H1 (cell line): Measurements from ENCODE around the gene FAAH. TPM values are rescaled to one million over a fixed set of nuclear protein-coding genes. Genes with fewer than 3 reads are reported as not detected.

ENCODE experiments used
- CTCF ChIA-PET: fragments of 300-600 bp; sonication (Branson Sonifier 250); formaldehyde crosslinking; loops from one replicate; lab custom pipeline; 2021; ENCODE audit not compliant: partially characterized antibody; lab: Charles Lee
- POLR2A ChIA-PET: fragments of 300-600 bp; sonication (Branson Sonifier 250); formaldehyde crosslinking; loops from one replicate; lab custom pipeline; 2021; ENCODE audit warnings: inconsistent platforms; ENCODE audit not compliant: partially characterized antibody; lab: Charles Lee
- DNase-seq, 2 experiments: peaks; one replicate each; pipeline versions ENCODE4 v3.0.0 to v3.0.0-alpha.2; 2010 to 2022; ENCODE audit warnings: low spot score in 2 of 2, low read depth in 1 of 2, mixed read lengths in 1 of 2
- FAIRE-seq: peaks from 2 replicates; lab custom pipeline; 2011; peaks lifted over from hg19 to GRCh38; lab: Jason Lieb, UNC
- H2AFZ ChIP-seq: 2 replicates; pipeline ENCODE4 v1.8.1; 2012; ENCODE audit warnings: low read length, inconsistent platforms
- H2AK5ac ChIP-seq: 2 replicates; pipeline ENCODE4 v1.6.1; 2013; ENCODE audit warnings: low read depth, low read length
- H2BK120ac ChIP-seq: replicated peaks from 2 replicates; pipeline ENCODE3; 2013; ENCODE audit warnings: low read depth, low read length, inconsistent platforms
- H2BK12ac ChIP-seq: 2 replicates; pipeline ENCODE4 v1.6.1; 2013; ENCODE audit warnings: low read depth, low read length
- H2BK15ac ChIP-seq: 2 replicates; pipeline ENCODE4 v1.6.1; 2013; ENCODE audit warnings: low read length
- H2BK20ac ChIP-seq: 2 replicates; pipeline ENCODE4 v1.6.1; 2013; ENCODE audit warnings: low read length
- H2BK5ac ChIP-seq: 2 replicates; pipeline ENCODE4 v1.6.1; 2013; ENCODE audit warnings: low read depth, low read length
- H3K14ac ChIP-seq: 2 replicates; pipeline ENCODE4 v1.6.1; 2013; ENCODE audit warnings: inconsistent platforms; ENCODE audit not compliant: insufficient read length
- H3K18ac ChIP-seq: 2 replicates; pipeline ENCODE4 v1.6.1; 2013; ENCODE audit warnings: low read length; ENCODE audit errors: extremely low read depth
- H3K23ac ChIP-seq: 2 replicates; pipeline ENCODE4 v1.6.1; 2013; ENCODE audit warnings: inconsistent platforms; ENCODE audit not compliant: insufficient read length
- H3K23me2 ChIP-seq: 2 replicates; pipeline ENCODE4 v1.6.1; 2013; ENCODE audit warnings: low read depth, low read length
- H3K27ac ChIP-seq: 2 replicates; pipeline ENCODE4 v1.6.1; 2011; ENCODE audit warnings: low read depth, low read length, inconsistent platforms
- H3K27me3 ChIP-seq, 4 experiments: replicated peaks in 1 of 4; 1 replicate in 1 of 4; 2 replicates in 3 of 4; pipeline versions ENCODE4 v1.6.1 to v1.8.1; 2011 to 2013; ENCODE audit warnings: low read length in 3 of 4, mild to moderate bottlenecking in 3 of 4, inconsistent platforms in 2 of 4, mixed read lengths in 2 of 4, moderate library complexity in 1 of 4; ENCODE audit not compliant: control insufficient read depth in 3 of 4, insufficient read depth in 3 of 4; ENCODE audit errors: extremely low read depth in 1 of 4
- H3K36me3 ChIP-seq, 4 experiments: 2 replicates each; pipeline versions ENCODE4 v1.6.1 to v1.8.1; 2011 to 2013; ENCODE audit warnings: mild to moderate bottlenecking in 4 of 4, low read length in 3 of 4, moderate library complexity in 2 of 4, control low read depth in 1 of 4, inconsistent platforms in 1 of 4; ENCODE audit not compliant: insufficient read depth in 4 of 4, control insufficient read depth in 2 of 4
- H3K4ac ChIP-seq: replicated peaks from 2 replicates; pipeline ENCODE3; 2013; ENCODE audit warnings: low read length, low read depth, mixed read lengths, inconsistent platforms; ENCODE audit not compliant: insufficient read length
- H3K4me1 ChIP-seq, 4 experiments: replicated peaks in 1 of 4; 1 replicate in 1 of 4; 2 replicates in 3 of 4; pipeline versions ENCODE4 v1.6.1 to v1.8.1; 2011 to 2013; ENCODE audit warnings: low read length in 3 of 4, inconsistent platforms in 2 of 4, mixed read lengths in 1 of 4; ENCODE audit not compliant: insufficient read depth in 4 of 4, control insufficient read depth in 3 of 4
- H3K4me2 ChIP-seq, 2 experiments: 2 replicates each; pipeline versions ENCODE4 v1.6.1 to v1.8.1; 2011 to 2013; ENCODE audit warnings: low read depth in 2 of 2, low read length in 2 of 2, control low read depth in 1 of 2, inconsistent platforms in 1 of 2, mild to moderate bottlenecking in 1 of 2; ENCODE audit not compliant: insufficient read depth in 1 of 2
- H3K4me3 ChIP-seq, 4 experiments: fragments of 200-600, 300-600 bp in 1 of 4; sonication (generic), shearing (Covaris generic), sonication (Bioruptor Twin) in 1 of 4; 2 replicates each; pipeline versions ENCODE4 v1.5.1 to v1.8.1; 2011 to 2016; ENCODE audit warnings: low read length in 4 of 4, low read depth in 3 of 4, control low read depth in 2 of 4, inconsistent platforms in 2 of 4, mild to moderate bottlenecking in 2 of 4, mixed read lengths in 1 of 4, moderate library complexity in 1 of 4; ENCODE audit not compliant: insufficient read depth in 2 of 4; ENCODE audit errors: extremely low read depth in 1 of 4
- H3K56ac ChIP-seq: replicated peaks from 2 replicates; pipeline ENCODE3; 2013; ENCODE audit warnings: low read depth, mild to moderate bottlenecking, mixed read lengths, low read length, inconsistent platforms; ENCODE audit not compliant: insufficient read length
- H3K79me1 ChIP-seq: 2 replicates; pipeline ENCODE4 v1.6.1; 2013; ENCODE audit warnings: low read depth, low read length, control low read depth
- H3K79me2 ChIP-seq, 2 experiments: 2 replicates each; pipeline versions ENCODE4 v1.6.1 to v1.8.1; 2012 to 2013; ENCODE audit warnings: low read length in 2 of 2, mild to moderate bottlenecking in 2 of 2, inconsistent platforms in 1 of 2; ENCODE audit not compliant: insufficient read depth in 2 of 2, control insufficient read depth in 1 of 2
- H3K9ac ChIP-seq, 4 experiments: replicated peaks in 1 of 4; 1 replicate in 1 of 4; 2 replicates in 3 of 4; pipeline versions ENCODE4 v1.6.1 to v1.8.1; 2011 to 2013; ENCODE audit warnings: low read depth in 3 of 4, low read length in 3 of 4, control low read depth in 2 of 4, mild to moderate bottlenecking in 2 of 4, moderate library complexity in 2 of 4, inconsistent platforms in 1 of 4; ENCODE audit errors: extremely low read depth in 1 of 4
- H3K9me3 ChIP-seq, 2 experiments: 2 replicates each; pipeline versions ENCODE4 v1.6.1 to v1.8.1; 2012 to 2013; ENCODE audit warnings: mild to moderate bottlenecking in 2 of 2, moderate library complexity in 2 of 2, control low read depth in 1 of 2, inconsistent platforms in 1 of 2, low read depth in 1 of 2, low read length in 1 of 2, mixed read lengths in 1 of 2; ENCODE audit not compliant: insufficient read depth in 2 of 2
- H4K20me1 ChIP-seq, 2 experiments: replicated peaks in 1 of 2; 2 replicates each; pipeline versions ENCODE3 to v1.8.1; 2011 to 2013; ENCODE audit warnings: inconsistent platforms in 2 of 2, low read length in 2 of 2, mild to moderate bottlenecking in 1 of 2; ENCODE audit not compliant: insufficient read depth in 2 of 2, control insufficient read depth in 1 of 2
- H4K5ac ChIP-seq: 2 replicates; pipeline ENCODE4 v1.6.1; 2013; ENCODE audit warnings: low read length, low read depth, mixed read lengths, inconsistent platforms; ENCODE audit not compliant: insufficient read length
- H4K8ac ChIP-seq: 2 replicates; pipeline ENCODE4 v1.8.0; 2013; ENCODE audit warnings: mild to moderate bottlenecking, moderate library complexity, low read length, inconsistent platforms; ENCODE audit not compliant: insufficient read depth; ENCODE audit errors: extremely low read depth
- H4K91ac ChIP-seq: replicated peaks from 2 replicates; pipeline ENCODE3; 2013; ENCODE audit warnings: low read length, mixed read lengths, inconsistent platforms; ENCODE audit not compliant: insufficient read length
- E2F6 ChIP-seq: IDR thresholded peaks from 2 replicates; pipeline ENCODE4 v1.6.1; 2012; ENCODE audit warnings: inconsistent platforms
- NRF1 ChIP-seq: IDR thresholded peaks from 2 replicates; pipeline ENCODE4 v1.6.1; 2011; ENCODE audit warnings: mild to moderate bottlenecking, low read depth, low read length, improper control_type of control experiment
- PHF8 ChIP-seq: fragments of 200-600 bp; sonication (generic); conservative IDR thresholded peaks from 2 replicates; pipeline ENCODE4 v1.7.1; 2012; ENCODE audit warnings: low read depth, mild to moderate bottlenecking, inconsistent platforms, low read length, moderate library complexity
- POU5F1 ChIP-seq: IDR thresholded peaks from 2 replicates; pipeline ENCODE4 v1.6.1; 2011; ENCODE audit warnings: low read depth, mild to moderate bottlenecking, low read length, moderate library complexity
- RBBP5 ChIP-seq: IDR thresholded peaks from 2 replicates; pipeline ENCODE4 v1.7.1; 2012; ENCODE audit warnings: low read depth, mild to moderate bottlenecking, inconsistent platforms, low read length, moderate library complexity, borderline replicate concordance
- SAP30 ChIP-seq: fragments of 300-600 bp; sonication (generic); IDR thresholded peaks from 2 replicates; pipeline ENCODE4 v1.7.1; 2012; ENCODE audit warnings: low read length, moderate library complexity, mild to moderate bottlenecking, inconsistent platforms; ENCODE audit not compliant: insufficient read depth, insufficient replicate concordance
- SP1 ChIP-seq: IDR thresholded peaks from 2 replicates; pipeline ENCODE4 v1.6.1; 2011; ENCODE audit warnings: low read depth, low read length
- SP2 ChIP-seq: IDR thresholded peaks from 2 replicates; pipeline ENCODE4 v1.6.1; 2012; ENCODE audit warnings: mild to moderate bottlenecking, low read length, inconsistent platforms
- TAF7 ChIP-seq: optimal IDR thresholded peaks from 2 replicates; pipeline ENCODE3; 2011; ENCODE audit warnings: low read depth, mild to moderate bottlenecking, inconsistent platforms, low read length, moderate library complexity, borderline replicate concordance
- TEAD4 ChIP-seq: IDR thresholded peaks from 2 replicates; pipeline ENCODE4 v1.6.1; 2012; ENCODE audit warnings: low read depth, low read length, inconsistent platforms, mixed read lengths
- USF2 ChIP-seq: IDR thresholded peaks from 2 replicates; pipeline ENCODE4 v1.6.1; 2011; ENCODE audit warnings: low read length, improper control_type of control experiment
- ZNF274 ChIP-seq: IDR thresholded peaks from 2 replicates; pipeline ENCODE4 v1.7.0; 2012; ENCODE audit warnings: low read length, borderline replicate concordance; ENCODE audit errors: extremely low read depth
- WGBS, 2 experiments: shearing (Covaris generic) in 1 of 2; methylation state at CpG; one replicate each; pipeline versions ENCODE4 v1.1.6 to v1.1.7; 2013 to 2015; ENCODE audit warnings: low lambda C conversion rate in 2 of 2, mixed read lengths in 2 of 2, inconsistent platforms in 1 of 2, low coverage in 1 of 2, missing lambda C conversion rate in 1 of 2; ENCODE audit not compliant: insufficient replicate concordance in 2 of 2, insufficient coverage in 1 of 2, insufficient read length in 1 of 2; ENCODE audit errors: extremely low coverage in 1 of 2, missing lambda C conversion rate in 1 of 2; 5-methylcytosine and 5-hydroxymethylcytosine counted together
- polyA plus RNA-seq, 7 experiments: library from polyadenylated mRNA; depleted of rRNA in 3 of 7; stranded (reverse) in 5 of 7; unstranded in 2 of 7; fragments of >200 nt in 5 of 7; fragments of 200-250 nt in 2 of 7; gene quantifications; 1 replicate in 5 of 7; 2 replicates in 1 of 7; 4 replicates in 1 of 7; pipeline versions ENCODE4 v1.2.1 to v1.2.3, GENCODE V29; 2011 to 2013; ENCODE audit warnings: missing spikeins in 2 of 7, mixed read lengths in 2 of 7
- total RNA-seq: library from RNA; stranded (reverse); fragmentation: NEBNext Ultra II Directional; extraction: Animal tissue kit (Norgen Biotek cat#: 25700); gene quantifications from 2 replicates; pipeline ENCODE4 v1.2.1, GENCODE V29; 2021

Gene FAAH
- total and polyA plus RNA-seq, 2 of the 8 experiments (the other 6 are each of a cell fraction or from before 2014, with no cell fraction given): 41.2 to 47.3 TPM

- Histone ChIP-seq H3K23me2 (no peaks in the 10 kb centered on the region), H2BK20ac (no peak overlapping the region), H4K91ac (no peak overlapping the region), H3K27me3 (peaks cover under 1 to 46% (median 22%) of the 10 kb centered on the region in 4 experiments), H3K79me2 (no peaks in the 10 kb centered on the region), H3K23ac (no peak overlapping the region), H3K27ac (no peak overlapping the region), H2AK5ac (no peak overlapping the region), H3K14ac (no peak overlapping the region), H3K79me1 (no peaks in the 10 kb centered on the region), H2BK12ac (peak overlapping the region; percentile 27; the same call in 1 of the 2 replicates), H3K4ac (no peak overlapping the region), H4K20me1 (peaks cover 0 to 4% of the 10 kb centered on the region in 2 experiments), H3K4me2 (no peak overlapping the region), H4K5ac (no peak overlapping the region), H3K9ac (no peak overlapping the region), H3K36me3 (no peaks in the 10 kb centered on the region), H3K9me3 (no peaks in the 10 kb centered on the region), H3K4me3 (no peak overlapping the region), H2BK5ac (no peak overlapping the region), H2BK120ac (no peak overlapping the region), H4K8ac (no peak overlapping the region), H2AFZ (no peak overlapping the region), H3K4me1 (peaks cover 0 to 8% (median 5%) of the 10 kb centered on the region in 4 experiments; a peak in 4 of 7 replicates), H3K56ac (no peak overlapping the region), H3K18ac (no peak overlapping the region; the same call in 1 of the 2 replicates), H2BK15ac (no peak overlapping the region)
- ChIA-PET POLR2A (interaction anchor here (0.9 to 1.7 kb wide), 3 partner anchors 8 to 50 kb away, joined by 3 to 6 read pairs (median 3); no protein-coding TSS in a partner anchor), CTCF (interaction anchor here (0.7 to 20.4 kb wide), 13 partner anchors 9 to 90 kb away, joined by 3 to 497 read pairs (median 7); partner anchors contain the start of gene DMBX1)
- DNase-seq: no peak
- FAIRE-seq: no peak
- WGBS, 2 experiments: 89% methylated on average over 7 of the region's 7 CpGs; no CpG with 5 or more reads in 1 of the 2 experiments
- no peak for TF ChIP-seq TEAD4
- TF ChIP-seq E2F6: no peak
- no peak for TF ChIP-seq SP2
- TF ChIP-seq NRF1: no peak
- no peak for TF ChIP-seq RBBP5
- no peak for TF ChIP-seq SP1
- no peak for TF ChIP-seq POU5F1
- no peak for TF ChIP-seq PHF8
- TF ChIP-seq TAF7: no peak
- no peak for TF ChIP-seq ZNF274
- no peak for TF ChIP-seq USF2
- no peak for TF ChIP-seq SAP30
These were observed 64.7 kb downstream of the FAAH start for GRCh38 chr1:46458846-46459245.
